ENCODE data around the gene PHLPP1.

Gene PHLPP1

DNA sequence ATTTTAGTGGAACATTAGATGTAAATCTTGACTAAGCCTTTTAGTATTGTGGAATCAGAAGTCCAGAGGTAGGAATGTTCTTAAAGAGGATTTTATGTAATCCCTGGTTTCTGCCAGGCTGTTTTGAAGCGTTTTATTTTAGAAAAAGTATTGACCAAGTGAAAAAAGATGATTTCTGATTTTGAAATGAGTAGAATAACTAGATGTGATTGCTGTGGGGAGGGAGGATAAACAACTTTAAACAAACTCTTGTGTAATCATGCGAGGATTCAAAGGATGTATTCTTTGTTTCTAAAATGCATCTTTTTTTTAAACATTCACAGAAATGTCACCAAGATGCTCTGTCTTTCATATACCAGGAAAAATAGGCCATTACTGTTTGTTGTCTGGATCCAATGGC is 53.9 kb downstream of the PHLPP1 start:
- peaks cover 18% of the 10 kb centered on the region for H3K36me3 Mint-ChIP-seq (ENCODE audit: low read depth)
- no peak overlapping the region for H3K4me3 Mint-ChIP-seq
- TF ChIP-seq, protein P1, sequence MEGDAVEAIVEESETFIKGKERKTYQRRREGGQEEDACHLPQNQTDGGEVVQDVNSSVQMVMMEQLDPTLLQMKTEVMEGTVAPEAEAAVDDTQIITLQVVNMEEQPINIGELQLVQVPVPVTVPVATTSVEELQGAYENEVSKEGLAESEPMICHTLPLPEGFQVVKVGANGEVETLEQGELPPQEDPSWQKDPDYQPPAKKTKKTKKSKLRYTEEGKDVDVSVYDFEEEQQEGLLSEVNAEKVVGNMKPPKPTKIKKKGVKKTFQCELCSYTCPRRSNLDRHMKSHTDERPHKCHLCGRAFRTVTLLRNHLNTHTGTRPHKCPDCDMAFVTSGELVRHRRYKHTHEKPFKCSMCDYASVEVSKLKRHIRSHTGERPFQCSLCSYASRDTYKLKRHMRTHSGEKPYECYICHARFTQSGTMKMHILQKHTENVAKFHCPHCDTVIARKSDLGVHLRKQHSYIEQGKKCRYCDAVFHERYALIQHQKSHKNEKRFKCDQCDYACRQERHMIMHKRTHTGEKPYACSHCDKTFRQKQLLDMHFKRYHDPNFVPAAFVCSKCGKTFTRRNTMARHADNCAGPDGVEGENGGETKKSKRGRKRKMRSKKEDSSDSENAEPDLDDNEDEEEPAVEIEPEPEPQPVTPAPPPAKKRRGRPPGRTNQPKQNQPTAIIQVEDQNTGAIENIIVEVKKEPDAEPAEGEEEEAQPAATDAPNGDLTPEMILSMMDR (IDR thresholded peaks at IDR 0.05) = no peak
- H3K27ac Mint-ChIP-seq = no peak overlapping the region
- H3K27me3 Mint-ChIP-seq (ENCODE audit: low read depth, poor library complexity) = no peaks in the 10 kb centered on the region
- no peaks in the 10 kb centered on the region for H3K9me3 Mint-ChIP-seq
- H3K4me1 Mint-ChIP-seq = peaks cover 19% of the 10 kb centered on the region
- no peak for DNase-seq

DNA sequence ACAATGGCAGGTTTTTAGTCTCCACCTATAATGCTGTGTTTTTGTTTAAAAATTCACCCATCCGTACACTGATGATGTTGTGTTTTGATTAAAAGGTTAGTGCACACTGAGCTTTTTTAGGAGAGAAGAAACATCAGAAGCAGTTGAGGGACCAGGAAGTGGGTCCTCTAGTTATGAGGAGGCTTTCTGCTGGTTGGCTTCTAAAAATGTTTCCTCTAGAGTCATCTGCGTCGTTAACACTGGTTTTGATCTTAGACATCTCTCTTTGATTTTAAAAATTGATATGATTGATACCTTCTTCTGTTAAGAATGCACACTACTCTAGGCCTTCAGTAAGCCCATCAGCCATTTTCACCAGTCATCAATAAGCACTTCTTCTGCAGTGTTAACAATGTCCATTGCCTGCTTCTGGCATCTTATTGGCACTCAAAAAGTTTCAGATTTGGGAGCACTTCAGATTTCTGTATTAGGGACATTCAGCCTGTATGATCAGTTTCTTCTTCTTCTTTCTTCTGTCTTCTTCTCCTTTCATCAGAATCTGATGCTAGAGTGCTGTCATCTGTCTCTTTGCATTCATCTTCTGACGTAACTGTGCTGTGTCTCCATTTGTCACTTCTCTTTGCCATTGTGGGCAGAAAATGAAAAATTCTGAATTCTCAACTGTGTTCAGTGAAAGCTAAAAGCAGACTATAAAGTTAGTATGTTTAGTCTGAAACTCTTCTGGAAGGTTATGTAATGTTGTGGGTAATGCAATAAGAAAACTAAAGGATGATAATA is 56.3 kb downstream of the PHLPP1 start:
- no peak overlapping the region for H3K4me3 Mint-ChIP-seq
- TF ChIP-seq, protein P1 (IDR thresholded peaks at IDR 0.05) = no peak
- no peaks in the 10 kb centered on the region for H3K9me3 Mint-ChIP-seq
- peaks cover 11% of the 10 kb centered on the region for H3K4me1 Mint-ChIP-seq
- no peaks in the 10 kb centered on the region for H3K27me3 Mint-ChIP-seq (ENCODE audit: low read depth, poor library complexity)
- H3K27ac Mint-ChIP-seq = no peak overlapping the region
- peaks cover 14% of the 10 kb centered on the region for H3K36me3 Mint-ChIP-seq (ENCODE audit: low read depth)
- DNase-seq = no peak

DNA sequence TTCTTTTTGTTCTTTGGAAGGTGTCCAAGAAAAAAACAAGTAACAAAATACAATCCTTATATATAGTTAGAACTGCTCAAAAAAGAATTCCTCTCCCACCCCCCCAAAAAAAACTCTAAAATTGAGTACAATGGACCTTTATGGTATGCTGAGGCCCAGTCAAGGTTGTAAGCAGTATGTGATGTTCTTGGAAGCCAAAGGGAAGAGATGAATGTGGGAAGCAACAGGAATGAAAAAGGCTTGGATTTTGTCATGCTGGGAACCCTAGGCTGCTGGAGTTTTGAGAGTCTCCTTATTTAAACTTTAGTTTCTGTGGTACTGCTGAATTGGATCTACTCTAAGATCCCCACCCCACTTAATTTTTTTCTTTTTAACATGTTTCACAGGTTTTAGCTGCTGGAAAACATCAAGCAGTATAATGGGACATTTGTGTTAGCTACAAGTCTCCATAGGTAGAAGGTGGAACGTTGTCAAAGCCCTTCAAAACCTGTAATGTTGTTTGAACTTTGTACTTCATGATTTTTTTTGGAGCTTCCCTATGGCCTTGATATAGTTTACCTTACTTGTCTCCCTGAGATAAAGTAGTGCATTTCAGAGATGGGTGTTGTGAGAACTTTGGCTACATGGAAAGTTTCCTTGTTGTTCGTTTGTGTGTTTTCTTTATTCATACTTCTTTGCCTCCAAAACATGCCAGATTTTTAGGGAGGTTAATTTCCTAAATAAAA is 57.7 kb downstream of the PHLPP1 start:
- Mint-ChIP-seq H3K27ac (no peak overlapping the region), H3K9me3 (no peaks in the 10 kb centered on the region), H3K27me3 (ENCODE audit: low read depth, poor library complexity) (no peaks in the 10 kb centered on the region), H3K36me3 (ENCODE audit: low read depth) (peaks cover 14% of the 10 kb centered on the region), H3K4me3 (no peak overlapping the region), H3K4me1 (no peaks in the 10 kb centered on the region)
- DNase-seq = no peak
- TF ChIP-seq, protein P1 (IDR thresholded peaks at IDR 0.05) = no peak

DNA sequence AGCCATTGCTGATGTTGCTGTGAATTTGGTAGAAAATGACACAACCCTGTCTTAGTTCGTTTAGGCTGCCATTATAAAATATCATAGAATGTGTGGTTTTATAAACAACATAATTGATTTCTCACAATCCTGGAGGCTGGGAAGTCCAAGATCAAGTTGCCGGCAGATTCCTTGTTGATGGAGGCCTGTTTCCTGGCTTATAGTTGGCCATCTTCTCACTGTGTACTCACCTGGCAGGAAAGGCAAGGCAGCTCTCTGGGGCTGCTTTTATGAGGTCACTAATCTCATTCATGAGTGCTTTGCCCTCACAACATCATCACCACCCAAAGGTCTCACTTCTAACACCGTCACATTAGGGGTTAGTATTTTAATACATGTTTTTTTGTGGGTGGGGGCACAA is 58.4 kb downstream of the PHLPP1 start:
- Mint-ChIP-seq H3K27me3 (ENCODE audit: low read depth, poor library complexity) (no peaks in the 10 kb centered on the region), H3K9me3 (no peaks in the 10 kb centered on the region), H3K27ac (no peak overlapping the region), H3K4me3 (no peak overlapping the region), H3K36me3 (ENCODE audit: low read depth) (peaks cover 14% of the 10 kb centered on the region), H3K4me1 (no peaks in the 10 kb centered on the region)
- TF ChIP-seq, protein P1 (IDR thresholded peaks at IDR 0.05) = no peak
- no peak for DNase-seq

DNA sequence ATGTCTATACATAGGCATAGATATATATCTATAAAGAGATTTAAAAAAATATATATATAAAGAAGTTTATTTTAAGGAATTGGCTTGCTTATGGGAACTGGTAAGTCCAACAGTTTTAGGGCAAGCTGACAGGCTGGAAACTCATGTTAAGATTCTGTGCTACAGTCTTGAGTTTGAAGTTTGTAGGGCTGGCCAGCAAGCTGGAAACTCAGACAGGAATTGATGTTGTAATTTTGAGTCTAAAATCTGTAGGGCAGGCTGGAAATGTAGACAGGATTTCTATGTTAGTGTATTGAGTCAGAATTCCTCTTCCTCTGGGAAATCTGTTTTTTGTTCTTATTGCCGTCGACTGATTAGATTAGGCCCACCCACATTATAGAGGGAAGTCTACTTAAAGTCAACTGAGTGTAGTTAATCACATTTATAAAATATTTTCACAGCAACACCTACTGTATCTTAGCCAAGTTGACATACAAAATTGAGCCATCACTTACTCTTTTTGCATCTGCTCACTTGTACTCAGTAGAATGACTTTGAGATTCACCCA is 60.8 kb downstream of the PHLPP1 start:
- H3K36me3 Mint-ChIP-seq (ENCODE audit: low read depth) = peaks cover 5% of the 10 kb centered on the region

More for the DNA sequence above, 60.8 kb downstream of the PHLPP1 start:
- Mint-ChIP-seq H3K9me3 (no peaks in the 10 kb centered on the region), H3K27me3 (ENCODE audit: low read depth, poor library complexity) (no peaks in the 10 kb centered on the region), H3K27ac (no peak overlapping the region), H3K4me1 (peaks cover 10% of the 10 kb centered on the region), H3K4me3 (no peak overlapping the region)
- DNase-seq = no peak
- TF ChIP-seq, protein P1 (IDR thresholded peaks at IDR 0.05) = no peak

Data from nephron progenitor cell (in vitro differentiated cells).